Stimulated activated CD8-positive, alpha-beta memory T cell treated with anti-CD3 and anti-CD28 coated beads, Interleukin-12 subunit alpha, Interleukin-12 subunit beta, amount 100 ng/mL, for 1 hour (primary cell): Measurements from ENCODE around the gene OR10G7.
A peak's percentile ranks its signal among the peaks of the same experiment; 100 is the strongest.

ENCODE experiments used
- DNase-seq: peaks from one replicate; pipeline ENCODE4 v3.0.0-alpha.2; 2020; ENCODE audit warnings: low read depth

OR10G7 gene

GRCh38 chr11:124041254-124041653, at the start of gene OR10G7:
OR10G7 (minus strand) TSS chr11:124041325; CDS start chr11:124039001, 2,324 bp downstream.
- no peak for DNase-seq

- DNase-seq = no peak
Measured at GRCh38 chr11:124085997-124086846, 45.1 kb upstream of the OR10G7 start.

GRCh38 chr11:124085583-124085982, 44.5 kb upstream of the OR10G7 start:
- no peak for DNase-seq

GRCh38 chr11:124082371-124082770, 41.2 kb upstream of the OR10G7 start:
- DNase-seq = no peak

GRCh38 chr11:124081483-124081882, 40.4 kb upstream of the OR10G7 start:
- DNase-seq = no peak

- no peak for DNase-seq
Measured at GRCh38 chr11:124080327-124081001, 39.3 kb upstream of the OR10G7 start.

GRCh38 chr11:124079631-124080326, 38.7 kb upstream of the OR10G7 start:
- DNase-seq = no peak

- DNase-seq = no peak
Measured at GRCh38 chr11:124078591-124078990, 37.5 kb upstream of the OR10G7 start.

- no peak for DNase-seq
Measured at GRCh38 chr11:124077266-124077665, 36.1 kb upstream of the OR10G7 start.

- no peak for DNase-seq
Measured at GRCh38 chr11:124075841-124076651, 34.9 kb upstream of the OR10G7 start.

- no peak for DNase-seq
Measured at GRCh38 chr11:124075492-124075840, 34.3 kb upstream of the OR10G7 start.

- no peak for DNase-seq
Measured at GRCh38 chr11:124074554-124074953, 33.4 kb upstream of the OR10G7 start.

GRCh38 chr11:124072147-124072546, 31.0 kb upstream of the OR10G7 start:
- DNase-seq = no peak

- DNase-seq = no peak
Measured at GRCh38 chr11:124071623-124071948, 30.5 kb upstream of the OR10G7 start.

GRCh38 chr11:124070915-124071622, 29.9 kb upstream of the OR10G7 start:
- peak; percentile 47 for DNase-seq

GRCh38 chr11:124069429-124070401, 28.6 kb upstream of the OR10G7 start:
- no peak for DNase-seq

GRCh38 chr11:124068601-124069110, 27.5 kb upstream of the OR10G7 start:
- DNase-seq = no peak

GRCh38 chr11:124052966-124053365, 11.8 kb upstream of the OR10G7 start:
- no peak for DNase-seq

- DNase-seq = no peak
Measured at GRCh38 chr11:124050748-124051147, 9.6 kb upstream of the OR10G7 start.

GRCh38 chr11:124043420-124043819, 2.3 kb upstream of the OR10G7 start:
- DNase-seq = no peak
